Neural progenitor cell (in vitro differentiated cells): Measurements from ENCODE around the gene GARIN5B. TPM values are rescaled to one million over a fixed set of nuclear protein-coding genes. Genes with fewer than 3 reads are reported as not detected.

Source experiments
- DNase-seq: peaks from one replicate; pipeline ENCODE4 v3.0.0-alpha.2; 2016; ENCODE audit warnings: low spot score
- H2AFZ ChIP-seq: fragments of 200-600 bp; sonication (generic); replicated peaks from 2 replicates; pipeline ENCODE4 v1.6.1; 2016; ENCODE audit warnings: antibody characterized with exemption
- H3F3A ChIP-seq: fragments of 200-600 bp; sonication (generic); 2 replicates; pipeline ENCODE4 v1.6.1; 2016; ENCODE audit warnings: antibody characterized with exemption, low read depth
- H3K27ac ChIP-seq: fragments of 200-600 bp; sonication (generic); 2 replicates; pipeline ENCODE4 v1.5.1; 2016; ENCODE audit warnings: mild to moderate bottlenecking
- H3K27me3 ChIP-seq: fragments of 200-600 bp; sonication (generic); 2 replicates; pipeline ENCODE4 v1.6.1; 2016; ENCODE audit warnings: mild to moderate bottlenecking, moderate library complexity
- H3K36me3 ChIP-seq: fragments of 200-600 bp; sonication (generic); 2 replicates; pipeline ENCODE4 v1.5.1; 2016
- H3K4me1 ChIP-seq: fragments of 200-600 bp; sonication (generic); 2 replicates; pipeline ENCODE4 v1.6.1; 2016; ENCODE audit warnings: mixed run types
- H3K4me2 ChIP-seq: fragments of 200-600 bp; sonication (generic); 2 replicates; pipeline ENCODE4 v1.6.1; 2016
- H3K4me3 ChIP-seq: fragments of 200-600 bp; sonication (generic); 2 replicates; pipeline ENCODE4 v1.5.1; 2016
- H3K79me2 ChIP-seq: fragments of 200-600 bp; sonication (generic); 2 replicates; pipeline ENCODE4 v1.6.1; 2016; ENCODE audit warnings: low read depth
- H3K9ac ChIP-seq: fragments of 200-600 bp; sonication (generic); 2 replicates; pipeline ENCODE4 v1.6.1; 2016
- H3K9me3 ChIP-seq: fragments of 200-600 bp; sonication (generic); 2 replicates; pipeline ENCODE4 v1.5.1; 2016; ENCODE audit warnings: low read depth
- H4K20me1 ChIP-seq: fragments of 200-600 bp; sonication (generic); 2 replicates; pipeline ENCODE4 v1.6.1; 2016; ENCODE audit warnings: low read depth
- H3K27ac Mint-ChIP-seq: 3 replicates; pipeline ENCODE4 v1.8.0; 2021; ENCODE audit warnings: mixed read lengths
- H3K27me3 Mint-ChIP-seq: 2 replicates; pipeline ENCODE4 v1.8.0; 2022; ENCODE audit warnings: low read depth, mild to moderate bottlenecking, inconsistent platforms, moderate library complexity, mixed read lengths; ENCODE audit not compliant: insufficient read depth
- H3K36me3 Mint-ChIP-seq: 3 replicates; pipeline ENCODE4 v1.8.0; 2021; ENCODE audit warnings: mixed read lengths
- H3K4me1 Mint-ChIP-seq: 3 replicates; pipeline ENCODE4 v1.8.0; 2021; ENCODE audit warnings: mixed read lengths
- H3K4me3 Mint-ChIP-seq: 3 replicates; pipeline ENCODE4 v1.8.0; 2021; ENCODE audit warnings: mild to moderate bottlenecking, moderate library complexity, mixed read lengths
- H3K9me3 Mint-ChIP-seq: 3 replicates; pipeline ENCODE4 v1.8.0; 2020; ENCODE audit warnings: mixed read lengths
- CTCF ChIP-seq: fragments of 200-600 bp; sonication (generic); IDR thresholded peaks from 2 replicates; pipeline ENCODE4 v1.5.1; 2017; ENCODE audit warnings: antibody characterized with exemption, mild to moderate bottlenecking
- EZH2 ChIP-seq: fragments of 200-600 bp; sonication (generic); IDR thresholded peaks from 2 replicates; pipeline ENCODE4 v1.6.1; 2017; ENCODE audit warnings: antibody characterized with exemption, mild to moderate bottlenecking, moderate library complexity
- EZH2phosphoT487 ChIP-seq: fragments of 200-600 bp; sonication (generic); IDR thresholded peaks from 2 replicates; pipeline ENCODE4 v1.6.1; 2017; ENCODE audit warnings: antibody characterized with exemption
- total RNA-seq: library from RNA; depleted of rRNA; stranded (reverse); fragments of >200 nt; gene quantifications from 2 replicates; pipeline ENCODE4 v1.2.3, GENCODE V29; 2015; ENCODE audit warnings: low replicate concordance

GARIN5B gene
- total RNA-seq, 1 donor from 2014 or later, result not detected

DNA sequence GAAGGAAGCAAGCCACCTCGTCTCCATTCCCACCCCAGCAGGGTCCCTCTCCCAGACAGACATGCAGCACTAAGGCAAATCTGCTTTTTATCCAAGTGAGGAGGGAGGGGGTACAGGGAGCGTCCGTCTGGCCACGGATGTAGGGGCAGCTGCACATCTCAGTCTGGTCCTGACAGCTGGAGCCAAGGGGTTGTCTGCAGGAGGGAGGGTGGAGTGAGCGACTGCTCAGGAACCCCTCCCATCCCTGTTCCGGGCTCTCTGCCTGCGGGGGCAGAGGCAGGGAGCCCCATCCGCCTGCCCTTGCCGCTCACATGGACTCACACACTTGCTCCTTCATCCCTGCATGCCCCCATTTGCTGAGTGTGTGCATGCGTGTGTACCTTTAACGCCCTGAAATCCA, 16.1 kb upstream of the GARIN5B start:
- no peak for TF ChIP-seq CTCF
- no peak for TF ChIP-seq EZH2
- no peak for TF ChIP-seq EZH2phosphoT487
- Histone ChIP-seq H3F3A (peaks cover 30% of the 10 kb centered on the region), H3K36me3 (no peaks in the 10 kb centered on the region), H3K9me3 (no peaks in the 10 kb centered on the region), H3K27ac (no peak overlapping the region), H4K20me1 (no peaks in the 10 kb centered on the region), H3K27me3 (peaks cover 54% of the 10 kb centered on the region), H3K79me2 (no peaks in the 10 kb centered on the region), H3K4me1 (peaks cover 41% of the 10 kb centered on the region), H3K9ac (no peak overlapping the region), H3K4me2 (no peak overlapping the region), H3K4me3 (no peak overlapping the region), H2AFZ (no peak overlapping the region)
- Mint-ChIP-seq H3K4me3 (no peak overlapping the region), H3K9me3 (peaks cover 4% of the 10 kb centered on the region), H3K36me3 (no peaks in the 10 kb centered on the region), H3K27ac (no peak overlapping the region), H3K27me3 (peaks cover 24% of the 10 kb centered on the region), H3K4me1 (peaks cover 19% of the 10 kb centered on the region)
- no peak for DNase-seq

DNA sequence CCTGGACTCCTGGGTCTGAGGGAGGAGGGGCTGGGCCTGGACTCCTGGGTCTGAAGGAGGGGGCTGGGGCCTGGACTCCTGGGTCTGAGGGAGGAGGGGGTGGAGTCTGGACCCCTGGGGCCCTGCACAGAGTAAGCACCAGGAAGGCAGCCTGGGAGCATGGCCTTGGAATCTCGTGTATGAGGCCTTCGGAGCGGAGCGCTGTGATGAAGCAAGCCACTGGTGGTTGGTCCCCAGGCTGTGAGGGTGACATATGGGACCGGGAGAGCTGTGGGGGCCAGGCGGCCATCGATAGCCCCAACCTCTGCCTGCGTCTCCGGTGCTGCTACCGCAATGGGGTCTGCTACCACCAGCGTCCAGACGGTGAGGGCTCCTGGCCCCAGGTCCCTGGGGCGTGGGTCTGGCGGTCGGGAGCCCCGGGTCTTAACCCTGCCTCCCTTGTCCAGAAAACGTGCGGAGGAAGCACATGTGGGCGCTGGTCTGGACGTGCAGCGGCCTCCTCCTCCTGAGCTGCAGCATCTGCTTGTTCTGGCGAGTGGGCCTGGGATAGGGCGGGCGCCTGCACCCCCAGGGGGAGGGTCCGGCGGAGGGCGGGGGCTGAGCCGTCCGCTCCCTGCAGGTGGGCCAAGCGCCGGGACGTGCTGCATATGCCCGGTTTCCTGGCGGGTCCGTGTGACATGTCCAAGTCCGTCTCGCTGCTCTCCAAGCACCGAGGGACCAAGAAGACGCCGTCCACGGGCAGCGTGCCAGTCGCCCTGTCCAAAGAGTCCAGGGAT, 14.5 kb upstream of the GARIN5B start:
- H3K4me3 Mint-ChIP-seq, result no peak overlapping the region
- H3K4me3 ChIP-seq, result peak overlapping the region; percentile 39
- peak; percentile 66 for DNase-seq
- H3K27me3 Mint-ChIP-seq, result peaks cover 19% of the 10 kb centered on the region
- no peak overlapping the region for H3K9ac ChIP-seq
- H3K4me1 ChIP-seq, result peaks cover 42% of the 10 kb centered on the region
- H3K4me2 ChIP-seq, result peak overlapping the region; percentile 84
- H3F3A ChIP-seq, result peaks cover 30% of the 10 kb centered on the region
- no peak overlapping the region for H3K27ac ChIP-seq
- H3K27me3 ChIP-seq, result peaks cover 61% of the 10 kb centered on the region
- peaks cover 20% of the 10 kb centered on the region for H3K4me1 Mint-ChIP-seq
- no peaks in the 10 kb centered on the region for H3K36me3 Mint-ChIP-seq
- H3K36me3 ChIP-seq, result no peaks in the 10 kb centered on the region
- no peak overlapping the region for H3K27ac Mint-ChIP-seq
- no peaks in the 10 kb centered on the region for H4K20me1 ChIP-seq
- no peaks in the 10 kb centered on the region for H3K9me3 ChIP-seq
- H2AFZ ChIP-seq, result peak overlapping the region; percentile 73
- peaks cover 4% of the 10 kb centered on the region for H3K9me3 Mint-ChIP-seq
- TF ChIP-seq EZH2phosphoT487, result no peak
- TF ChIP-seq EZH2, result no peak
- TF ChIP-seq CTCF, result no peak
- no peaks in the 10 kb centered on the region for H3K79me2 ChIP-seq

- Histone ChIP-seq H3F3A (peaks cover 30% of the 10 kb centered on the region), H3K4me3 (peak within 1 kb of the TSS; percentile 39), H2AFZ (peak within 1 kb of the TSS; percentile 73), H3K36me3 (no peaks in the 10 kb centered on the region), H3K79me2 (no peaks in the 10 kb centered on the region), H3K4me1 (peaks cover 42% of the 10 kb centered on the region), H3K4me2 (peak within 1 kb of the TSS; percentile 84), H3K9me3 (no peaks in the 10 kb centered on the region), H3K27ac (no peak within 1 kb of the TSS), H3K27me3 (peaks cover 65% of the 10 kb centered on the region), H4K20me1 (no peaks in the 10 kb centered on the region), H3K9ac (no peak within 1 kb of the TSS)
- Mint-ChIP-seq H3K9me3 (no peaks in the 10 kb centered on the region), H3K4me1 (peaks cover 24% of the 10 kb centered on the region), H3K4me3 (no peak within 1 kb of the TSS), H3K27me3 (peaks cover 25% of the 10 kb centered on the region), H3K27ac (no peak within 1 kb of the TSS), H3K36me3 (no peaks in the 10 kb centered on the region)
- DNase-seq, result peak; percentile 46
- TF ChIP-seq EZH2 (peak; percentile 33), EZH2phosphoT487 (no peak)
These were observed 13.3 kb upstream of the GARIN5B start, which contains the start of gene TMEM190 for GRCh38 chr19:55376241-55376933. Gene TMEM190 (plus strand): TSS chr19:55376826. CDS start chr19:55376854, 28 bp downstream.
